Liver (tissue), 9 donors: ENCODE results near the gene PAX5. TPM values are rescaled to one million over a fixed set of nuclear protein-coding genes. Genes with fewer than 3 reads are reported as not detected.

Experiments
- DNase-seq: peaks from one replicate; pipeline ENCODE4 v3.0.0-alpha.2; 2017; ENCODE audit warnings: low spot score
- H3K27ac ChIP-seq, 2 donors: one replicate each; pipeline ENCODE4 v1.7.0; 2013; ENCODE audit warnings: inconsistent platforms in 2 of 2, low read length in 2 of 2, control low read depth in 1 of 2, low read depth in 1 of 2, mild to moderate bottlenecking in 1 of 2
- H3K27me3 ChIP-seq, 4 donors: one replicate each; pipeline versions ENCODE4 v1.6.1 to v1.7.0; 2013; ENCODE audit warnings: low read length in 3 of 4, inconsistent platforms in 1 of 4, mild to moderate bottlenecking in 1 of 4, moderate library complexity in 1 of 4; ENCODE audit not compliant: control insufficient read depth in 4 of 4, insufficient read depth in 4 of 4
- H3K36me3 ChIP-seq, 4 donors: one replicate each; pipeline versions ENCODE4 v1.6.1 to v1.7.0; 2013; ENCODE audit warnings: low read length in 3 of 4, mild to moderate bottlenecking in 3 of 4, low read depth in 1 of 4, moderate library complexity in 1 of 4; ENCODE audit not compliant: control insufficient read depth in 4 of 4, insufficient read depth in 3 of 4
- H3K4me1 ChIP-seq, 4 donors: one replicate each; pipeline versions ENCODE4 v1.6.1 to v1.7.0; 2013; ENCODE audit warnings: low read length in 3 of 4, mild to moderate bottlenecking in 3 of 4, moderate library complexity in 1 of 4; ENCODE audit not compliant: control insufficient read depth in 4 of 4, insufficient read depth in 4 of 4
- H3K4me3 ChIP-seq, 3 donors: one replicate each; pipeline versions ENCODE4 v1.6.1 to v1.7.0; 2013; ENCODE audit warnings: low read length in 3 of 3, control low read depth in 1 of 3, low read depth in 1 of 3, mild to moderate bottlenecking in 1 of 3
- H3K9ac ChIP-seq, 2 donors: one replicate each; pipeline ENCODE4 v1.7.0; 2013; ENCODE audit warnings: low read length in 2 of 2, mild to moderate bottlenecking in 2 of 2, moderate library complexity in 2 of 2, control low read depth in 1 of 2, low read depth in 1 of 2
- H3K9me3 ChIP-seq, 4 donors: one replicate each; pipeline versions ENCODE4 v1.6.1 to v1.7.0; 2013; ENCODE audit warnings: low read length in 3 of 4; ENCODE audit not compliant: control insufficient read depth in 4 of 4
- ATF3 ChIP-seq: IDR thresholded peaks from 2 replicates; pipeline ENCODE4 v1.6.1; 2016; ENCODE audit warnings: antibody characterized with exemption
- CTCF ChIP-seq: fragments of 150-350 bp; IDR thresholded peaks from 2 replicates; pipeline ENCODE4 v1.5.1; 2017; ENCODE audit warnings: improper control_type of control experiment, low read depth, low read length; ENCODE audit not compliant: missing input control
- EGR1 ChIP-seq, 2 donors: IDR thresholded peaks; 2 replicates each; pipeline ENCODE4 v1.6.1; 2016 to 2018; ENCODE audit warnings: antibody characterized with exemption in 2 of 2, low read depth in 2 of 2
- FOXA1 ChIP-seq: IDR thresholded peaks from 2 replicates; pipeline ENCODE4 v1.6.1; 2016; ENCODE audit warnings: antibody characterized with exemption
- FOXA2 ChIP-seq: IDR thresholded peaks from 2 replicates; pipeline ENCODE4 v1.6.1; 2016; ENCODE audit warnings: antibody characterized with exemption
- GABPA ChIP-seq, 2 donors: IDR thresholded peaks in 1 of 2; conservative IDR thresholded peaks in 1 of 2; 2 replicates each; pipeline ENCODE4 v1.6.1; 2016; ENCODE audit warnings: antibody characterized with exemption in 2 of 2, mild to moderate bottlenecking in 1 of 2, moderate library complexity in 1 of 2
- HNF4G ChIP-seq: IDR thresholded peaks from 2 replicates; pipeline ENCODE4 v1.6.1; 2016; ENCODE audit warnings: antibody characterized with exemption
- MAX ChIP-seq: IDR thresholded peaks from 2 replicates; pipeline ENCODE4 v1.6.1; 2016; ENCODE audit warnings: antibody characterized with exemption
- NR2F2 ChIP-seq: IDR thresholded peaks from 2 replicates; pipeline ENCODE4 v1.6.1; 2016; ENCODE audit warnings: antibody characterized with exemption
- RAD21 ChIP-seq, 2 donors: IDR thresholded peaks; 2 replicates each; pipeline ENCODE4 v1.6.1; 2016; ENCODE audit warnings: antibody characterized with exemption in 2 of 2, mild to moderate bottlenecking in 2 of 2
- REST ChIP-seq: IDR thresholded peaks from 2 replicates; pipeline ENCODE4 v1.6.1; 2016; ENCODE audit warnings: antibody characterized with exemption, mild to moderate bottlenecking
- RXRA ChIP-seq, 2 donors: IDR thresholded peaks; 2 replicates each; pipeline ENCODE4 v1.6.1; 2017 to 2018; ENCODE audit warnings: antibody characterized with exemption in 2 of 2, mild to moderate bottlenecking in 1 of 2
- SP1 ChIP-seq: IDR thresholded peaks from 2 replicates; pipeline ENCODE4 v1.6.1; 2018; ENCODE audit warnings: antibody characterized with exemption, mild to moderate bottlenecking
- TAF1 ChIP-seq: conservative IDR thresholded peaks from 2 replicates; pipeline ENCODE4 v1.6.1; 2016; ENCODE audit warnings: antibody characterized with exemption, mild to moderate bottlenecking
- YY1 ChIP-seq: IDR thresholded peaks from 2 replicates; pipeline ENCODE4 v1.6.1; 2016; ENCODE audit warnings: antibody characterized with exemption, mild to moderate bottlenecking
- ZBTB33 ChIP-seq: IDR thresholded peaks from 2 replicates; pipeline ENCODE4 v1.6.1; 2016; ENCODE audit warnings: antibody characterized with exemption
- WGBS: extraction: QIAGEN DNeasy Blood & Tissue Kit; methylation state at CpG from one replicate; pipeline ENCODE4 v1.1.7; 2013; 5-methylcytosine and 5-hydroxymethylcytosine counted together
- polyA plus RNA-seq, 2 donors: library from polyadenylated mRNA; stranded (reverse) in 1 of 2; unstranded in 1 of 2; fragments of 200-250 nt in 1 of 2; fragments of >200 nt in 1 of 2; fragmentation: Nextera tagmentation in 1 of 2; extraction: Ambion mirVana in 1 of 2; gene quantifications; one replicate each; pipeline versions ENCODE4 v1.2.1 to v1.2.3, GENCODE V29; 2013 to 2015
- total RNA-seq, 2 donors: library from RNA; depleted of rRNA; stranded (reverse); fragments of >200 nt; gene quantifications; one replicate each; pipeline ENCODE4 v1.2.3, GENCODE V29; 2014
- donor health status: healthy.
- donor health status: healthy.
- donor health status: healthy.
- donor health status: healthy.
- donor health status: healthy.

The PAX5 gene
- total and polyA plus RNA-seq, 4 donors = 0.05 to 2.7 (median 0.11) TPM

- Histone ChIP-seq H3K9me3 (no peaks in the 10 kb centered on the region), H3K9ac (no peak overlapping the region), H3K27ac (no peak overlapping the region), H3K36me3 (no peaks in the 10 kb centered on the region), H3K27me3 (peaks cover 0 to 4% (median 0%) of the 10 kb centered on the region in 4 donors), H3K4me1 (no peaks in the 10 kb centered on the region), H3K4me3 (no peak overlapping the region)
- WGBS = 86% methylated on average over 23 of the region's 23 CpGs
- DNase-seq = no peak
- TF ChIP-seq TAF1 (no peak), FOXA1 (no peak), RAD21 (IDR thresholded peaks at IDR 0.05) (no peak), EGR1 (IDR thresholded peaks at IDR 0.05; ENCODE audit: low read depth in 2 of 2) (no peak), NR2F2 (no peak), SP1 (no peak), ZBTB33 (no peak), ATF3 (no peak), CTCF (no peak), FOXA2 (no peak), HNF4G (no peak), YY1 (no peak), GABPA (IDR thresholded peaks at IDR 0.05 in 1 of 2, conservative IDR thresholded peaks at IDR 0.05 in 1 of 2) (no peak), RXRA (IDR thresholded peaks at IDR 0.05) (no peak), REST (no peak), MAX (no peak)
These were observed 175.2 kb downstream of the PAX5 start for GRCh38 chr9:36858805-36859375.
